Adrenal gland (tissue), 12 donors: Measurements from ENCODE around the gene C14orf93. TPM values are rescaled to one million over a fixed set of nuclear protein-coding genes. Genes with fewer than 3 reads are reported as not detected.

Source experiments
- DNase-seq, 7 donors: peaks; one replicate each; pipeline ENCODE4 v3.0.0-alpha.2; 2019 to 2020
- H3K27ac ChIP-seq, 5 donors: fragments of 200-600 bp; sonication (generic) in 4 of 5; 1 replicate in 3 of 5; 2 replicates in 2 of 5; pipeline versions ENCODE4 v1.5.1 to v1.8.0; 2016 to 2020; ENCODE audit warnings: mild to moderate bottlenecking in 1 of 5
- H3K27me3 ChIP-seq: fragments of 200-600 bp; 2 replicates; pipeline ENCODE4 v1.8.0; 2021
- H3K36me3 ChIP-seq, 2 donors: fragments of 200-600 bp; replicated peaks in 1 of 2; 1 replicate in 1 of 2; 2 replicates in 1 of 2; pipeline versions ENCODE4 v1.5.1 to v1.8.0; 2018 to 2022
- H3K4me1 ChIP-seq, 2 donors: fragments of 200-600 bp; replicated peaks in 1 of 2; 1 replicate in 1 of 2; 2 replicates in 1 of 2; pipeline versions ENCODE4 v1.5.1 to v1.8.0; 2018 to 2021
- H3K4me3 ChIP-seq, 4 donors: fragments of 200-600 bp; sonication (generic) in 3 of 4; one replicate each; pipeline ENCODE4 v1.5.1; 2016 to 2018
- H3K9me3 ChIP-seq, 3 donors: fragments of 200-600 bp; sonication (generic) in 1 of 3; replicated peaks in 1 of 3; 1 replicate in 2 of 3; 2 replicates in 1 of 3; pipeline versions ENCODE4 v1.5.1 to v1.8.0; 2016 to 2021
- CTCF ChIP-seq, 6 experiments: fragments of 450-650 bp in 4 of 6; fragments of 200-600 bp in 2 of 6; sonication (generic) in 1 of 6; IDR thresholded peaks; 1 replicate in 5 of 6; 2 replicates in 1 of 6; pipeline versions ENCODE4 v1.5.1 to v1.8.0; 2016 to 2021; ENCODE audit warnings: antibody characterized with exemption in 6 of 6, mild to moderate bottlenecking in 2 of 6, moderate library complexity in 1 of 6
- POLR2A ChIP-seq, 2 donors: fragments of 450-650 bp; IDR thresholded peaks; one replicate each; pipeline ENCODE4 v1.6.1; 2017; ENCODE audit warnings: antibody characterized with exemption in 2 of 2, mild to moderate bottlenecking in 2 of 2, moderate library complexity in 1 of 2
- WGBS, 4 donors: extraction: QIAGEN DNeasy Blood & Tissue Kit in 2 of 4; methylation state at CpG; one replicate each; pipeline versions ENCODE4 v1.1.5 to v1.1.7; 2013 to 2017; 5-methylcytosine and 5-hydroxymethylcytosine counted together
- intact Hi-C, 2 donors: fragments of 100-400 bp; cut with DNase I; formaldehyde crosslinking; loops; one replicate each; pipeline versions ENCODE4 v1.14.1 to v1.15.0; 2022 to 2023
- polyA plus RNA-seq, 3 donors: library from polyadenylated mRNA; stranded (reverse); fragments of 200-250 nt in 2 of 3; fragments of 350-450 nt in 1 of 3; fragmentation: Illumina TruSeq in 1 of 3; extraction: RNeasy Lipid Tissue Mini Kit (QIAGEN cat#74804) in 1 of 3; gene quantifications; one replicate each; pipeline ENCODE4 v1.2.3, GENCODE V29; 2013 to 2014
- total RNA-seq, 9 donors: library from RNA; depleted of rRNA in 4 of 9; stranded (reverse); fragments of >200 nt in 4 of 9; fragments of 120-200 nt in 1 of 9; fragmentation: NEBNext Ultra II Directional in 1 of 9; extraction: Animal tissue kit (Norgen Biotek cat#: 25700) in 1 of 9; gene quantifications; one replicate each; pipeline versions ENCODE4 v1.1.0 to v1.2.4, GENCODE V29; 2013 to 2023
- donor health status: healthy with polysubstance abuse.
- donor health status: Bipolar disorder and iron deficiency.
- donor health status: DM: yes; HTN: yes; CAD: no.
- donor health status: DM: no; HTN: no; CAD: no.
- donor health status: DM: no; HTN: no; CAD: no.
- donor health status: DM: yes; HTN: yes; CAD: no.

C14orf93 gene
- total and polyA plus RNA-seq, 12 donors, result 2.9 to 12.5 (median 7.8) TPM

GRCh38 chr14:22980672-22981089 is 29.3 kb downstream of the C14orf93 start:
- 0 to 2% (median 1%) methylated on average over 3 to 41 of the region's 41 CpGs for WGBS, 4 donors
- H3K4me3 ChIP-seq, result peak overlapping the region in 2 of 4 donors; percentile 58 to 92
- peak in 6 of 7 donors; percentile 15 to 62 (median 30) for DNase-seq
- peak overlapping the region in 4 of 5 donors; percentile 0 to 90 (median 57) for H3K27ac ChIP-seq
- H3K4me1 ChIP-seq, result peaks cover 13 to 24% of the 10 kb centered on the region in 2 donors
- intact Hi-C loops, result loop anchor here in 1 of 2 donors (10.0 kb wide), 1 partner anchor 46 kb away; no protein-coding TSS in a partner anchor
- H3K27me3 ChIP-seq, result no peaks in the 10 kb centered on the region
- no peaks in the 10 kb centered on the region for H3K9me3 ChIP-seq
- H3K36me3 ChIP-seq, result no peaks in the 10 kb centered on the region
- TF ChIP-seq POLR2A (IDR thresholded peaks at IDR 0.05) (peak in 1 of 2 donors; percentile 10), CTCF (IDR thresholded peaks at IDR 0.05) (no peak)

- Histone ChIP-seq H3K36me3 (no peaks in the 10 kb centered on the region), H3K9me3 (no peaks in the 10 kb centered on the region), H3K4me1 (peaks cover 13 to 24% of the 10 kb centered on the region in 2 donors), H3K4me3 (peak overlapping the region in 1 of 4 donors; percentile 92), H3K27ac (peak overlapping the region in 4 of 5 donors; percentile 38 to 90 (median 57)), H3K27me3 (no peaks in the 10 kb centered on the region)
- no peak for DNase-seq
- no peak for TF ChIP-seq CTCF (IDR thresholded peaks at IDR 0.05)
- TF ChIP-seq POLR2A (IDR thresholded peaks at IDR 0.05), result no peak
- intact Hi-C loops, result loop anchor here in 1 of 2 donors (10.0 kb wide), 1 partner anchor 45 kb away; no protein-coding TSS in a partner anchor
- 63 to 67% (median 64%) methylated on average over 8 of the region's 8 CpGs for WGBS, 4 donors
These were observed 30.1 kb downstream of the C14orf93 start for GRCh38 chr14:22979748-22980392.

GRCh38 chr14:22978981-22979671 is 30.8 kb downstream of the C14orf93 start:
- H3K27me3 ChIP-seq, result no peaks in the 10 kb centered on the region
- H3K27ac ChIP-seq, result peak overlapping the region in 1 of 5 donors; percentile 90
- TF ChIP-seq CTCF (IDR thresholded peaks at IDR 0.05) (no peak), POLR2A (IDR thresholded peaks at IDR 0.05) (no peak)
- DNase-seq, result no peak
- no peaks in the 10 kb centered on the region for H3K9me3 ChIP-seq
- no peaks in the 10 kb centered on the region for H3K36me3 ChIP-seq
- H3K4me3 ChIP-seq, result no peak overlapping the region
- WGBS, 4 donors, result 77 to 83% (median 80%) methylated on average over 4 to 5 of the region's 5 CpGs
- intact Hi-C loops, result no loop called here
- peaks cover 13 to 24% of the 10 kb centered on the region in 2 donors for H3K4me1 ChIP-seq

DNA sequence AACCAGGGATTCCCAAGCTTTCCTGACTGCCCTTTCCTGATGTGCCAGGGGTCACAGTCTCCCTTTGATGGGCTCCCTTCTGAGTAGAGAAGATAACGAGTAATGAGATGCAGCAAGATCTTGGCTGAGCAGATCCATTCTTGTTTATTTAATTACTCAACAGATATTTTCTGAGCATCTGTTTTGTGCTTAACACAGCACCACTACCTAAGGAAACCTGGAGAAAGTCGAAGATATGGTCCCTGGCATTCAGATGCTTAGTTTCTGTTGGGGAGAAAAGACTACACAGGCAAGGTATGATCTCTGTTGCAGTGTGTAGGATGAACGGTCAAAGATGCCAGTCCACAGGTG is 31.5 kb downstream of the C14orf93 start:
- Histone ChIP-seq H3K36me3 (no peaks in the 10 kb centered on the region), H3K4me3 (no peak overlapping the region), H3K9me3 (no peaks in the 10 kb centered on the region), H3K4me1 (peaks cover 13 to 22% of the 10 kb centered on the region in 2 donors), H3K27me3 (no peaks in the 10 kb centered on the region), H3K27ac (peak overlapping the region in 2 of 5 donors; percentile 33 to 90)
- WGBS, 4 donors, result 75 to 87% (median 80%) methylated on average over 3 of the region's 3 CpGs
- no peak for TF ChIP-seq POLR2A (IDR thresholded peaks at IDR 0.05)
- TF ChIP-seq CTCF (IDR thresholded peaks at IDR 0.05), result no peak
- DNase-seq, result no peak
- intact Hi-C loops, result no loop called here
